Spleen (tissue), 7 donors: Measurements from ENCODE around the gene CA10.

Experiments used
- CTCF ChIP-seq, 11 experiments: fragments of 200-600 bp in 7 of 11; fragments of 450-650 bp in 4 of 11; sonication (generic) in 4 of 11; IDR thresholded peaks in 8 of 11; conservative IDR thresholded peaks in 3 of 11; 1 replicate in 7 of 11; 2 replicates in 4 of 11; pipeline versions ENCODE4 v1.4.0 to v1.8.0; 2016 to 2021; ENCODE audit warnings: antibody characterized with exemption in 11 of 11, inconsistent platforms in 4 of 11, mild to moderate bottlenecking in 1 of 11
- POLR2A ChIP-seq, 3 donors: fragments of 450-650 bp; IDR thresholded peaks; one replicate each; pipeline ENCODE4 v1.5.1; 2017; ENCODE audit warnings: antibody characterized with exemption in 3 of 3, mild to moderate bottlenecking in 1 of 3
- POLR2AphosphoS5 ChIP-seq, 3 donors: sonication (generic); formaldehyde crosslinking; IDR thresholded peaks; one replicate each; pipeline ENCODE4 v1.5.1; 2017; ENCODE audit warnings: antibody characterized with exemption in 3 of 3
- donor health status: DM: no; HTN: no; CAD: no; lungs with moderate emphysema.
- donor health status: DM: no; HTN: no; CAD: no.
- donor health status: DM: no; HTN: no; CAD: no.

GRCh38 chr17:52079496-52079895 is 79.0 kb downstream of the CA10 start:
- TF ChIP-seq CTCF (IDR thresholded peaks at IDR 0.05 in 8 of 11, conservative IDR thresholded peaks at IDR 0.05 in 3 of 11) = no peak
- no peak for TF ChIP-seq POLR2A (IDR thresholded peaks at IDR 0.05)
- TF ChIP-seq POLR2AphosphoS5 (IDR thresholded peaks at IDR 0.05) = no peak
